HG03175 (cell line): ENCODE results near the gene FCGR1A.
"Not testable (repeated sequence)": the region's sequence is repeated elsewhere in the genome, so short reads cannot be mapped to it uniquely, and the experiment has no call there.

ENCODE experiments used
- ATAC-seq: cut with Tn5 transposase; IDR thresholded peaks from one replicate; pipeline ENCODE4 v1.9.1; 2021; ENCODE audit warnings: mild to moderate bottlenecking, moderate library complexity; ENCODE audit not compliant: unreplicated experiment

FCGR1A gene

GRCh38 chr1:149831764-149832315 lies 49.3 kb downstream of the FCGR1A start:
- not testable (repeated sequence) for ATAC-seq

DNA sequence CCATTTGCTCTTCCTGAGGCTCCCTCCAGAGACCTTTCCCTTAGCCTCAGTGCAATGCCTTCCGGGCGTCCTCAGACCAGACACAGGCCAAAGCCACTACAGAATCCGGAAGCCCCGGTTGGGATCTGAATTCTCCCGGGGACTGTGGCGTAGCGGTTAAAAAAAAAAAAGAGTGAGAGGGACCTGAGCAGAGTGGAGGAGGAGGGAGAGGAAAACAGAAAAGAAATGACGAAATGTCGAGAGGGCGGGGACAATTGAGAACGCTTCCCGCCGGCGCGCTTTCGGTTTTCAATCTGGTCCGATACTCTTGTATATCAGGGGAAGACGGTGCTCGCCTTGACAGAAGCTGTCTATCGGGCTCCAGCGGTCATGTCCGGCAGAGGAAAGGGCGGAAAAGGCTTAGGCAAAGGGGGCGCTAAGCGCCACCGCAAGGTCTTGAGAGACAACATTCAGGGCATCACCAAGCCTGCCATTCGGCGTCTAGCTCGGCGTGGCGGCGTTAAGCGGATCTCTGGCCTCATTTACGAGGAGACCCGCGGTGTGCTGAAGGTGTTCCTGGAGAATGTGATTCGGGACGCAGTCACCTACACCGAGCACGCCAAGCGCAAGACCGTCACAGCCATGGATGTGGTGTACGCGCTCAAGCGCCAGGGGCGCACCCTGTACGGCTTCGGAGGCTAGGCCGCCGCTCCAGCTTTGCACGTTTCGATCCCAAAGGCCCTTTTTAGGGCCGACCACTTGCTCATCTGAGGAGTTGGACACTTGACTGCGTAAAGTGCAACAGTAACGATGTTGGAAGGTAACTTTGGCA lies 50.0 kb downstream of the FCGR1A start:
- peak; percentile 71 for ATAC-seq

- not testable (repeated sequence) for ATAC-seq
These were observed 50.6 kb downstream of the FCGR1A start for GRCh38 chr1:149833144-149833543.

DNA sequence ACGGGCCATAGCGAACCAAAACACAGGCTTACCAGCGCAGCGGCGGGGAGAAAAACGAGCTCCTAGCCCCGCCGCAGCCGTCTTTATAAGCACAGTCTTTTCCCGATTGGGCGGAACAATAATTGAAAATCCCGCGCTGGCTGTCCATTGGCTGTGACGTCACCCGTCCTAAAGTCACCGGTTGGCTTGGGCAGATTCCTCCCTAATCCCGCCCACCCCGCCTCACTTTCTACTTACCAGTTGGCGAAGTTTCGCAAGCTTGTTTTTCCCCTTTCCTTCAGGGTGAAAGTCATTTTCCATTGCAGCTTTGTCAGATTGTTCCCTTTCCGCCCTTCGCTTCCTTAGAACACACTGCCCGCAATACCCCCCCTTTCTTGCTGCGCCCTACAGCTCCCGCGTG lies 58.7 kb downstream of the FCGR1A start:
- not testable (repeated sequence) for ATAC-seq
